ENCODE results near the gene FAM168A.

DNA sequence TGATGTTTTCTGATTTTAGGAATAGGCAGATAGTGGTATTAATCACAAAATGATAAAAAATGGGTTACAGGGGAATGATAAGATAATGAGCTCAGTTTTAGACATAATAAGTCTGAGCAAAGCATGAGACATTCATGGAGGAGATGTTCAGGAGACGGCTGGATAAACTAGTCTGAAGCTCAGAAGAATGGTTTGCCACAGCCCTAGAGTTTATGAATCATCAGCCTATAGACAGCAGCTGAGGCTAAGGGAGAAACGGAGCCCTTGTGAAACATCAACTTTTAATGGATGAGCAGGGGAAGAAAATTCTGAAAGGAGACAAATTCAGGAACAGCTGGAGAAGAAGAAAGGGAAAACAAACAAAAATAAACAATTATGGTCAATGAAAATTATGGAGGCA is 134.6 kb downstream of the FAM168A start:
- TF ChIP-seq EP300 (IDR thresholded peaks at IDR 0.05) = no peak
- TF ChIP-seq, protein P1, sequence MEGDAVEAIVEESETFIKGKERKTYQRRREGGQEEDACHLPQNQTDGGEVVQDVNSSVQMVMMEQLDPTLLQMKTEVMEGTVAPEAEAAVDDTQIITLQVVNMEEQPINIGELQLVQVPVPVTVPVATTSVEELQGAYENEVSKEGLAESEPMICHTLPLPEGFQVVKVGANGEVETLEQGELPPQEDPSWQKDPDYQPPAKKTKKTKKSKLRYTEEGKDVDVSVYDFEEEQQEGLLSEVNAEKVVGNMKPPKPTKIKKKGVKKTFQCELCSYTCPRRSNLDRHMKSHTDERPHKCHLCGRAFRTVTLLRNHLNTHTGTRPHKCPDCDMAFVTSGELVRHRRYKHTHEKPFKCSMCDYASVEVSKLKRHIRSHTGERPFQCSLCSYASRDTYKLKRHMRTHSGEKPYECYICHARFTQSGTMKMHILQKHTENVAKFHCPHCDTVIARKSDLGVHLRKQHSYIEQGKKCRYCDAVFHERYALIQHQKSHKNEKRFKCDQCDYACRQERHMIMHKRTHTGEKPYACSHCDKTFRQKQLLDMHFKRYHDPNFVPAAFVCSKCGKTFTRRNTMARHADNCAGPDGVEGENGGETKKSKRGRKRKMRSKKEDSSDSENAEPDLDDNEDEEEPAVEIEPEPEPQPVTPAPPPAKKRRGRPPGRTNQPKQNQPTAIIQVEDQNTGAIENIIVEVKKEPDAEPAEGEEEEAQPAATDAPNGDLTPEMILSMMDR (IDR thresholded peaks at IDR 0.05) = no peak
- no peak for TF ChIP-seq POLR2AphosphoS5 (IDR thresholded peaks at IDR 0.05)
- TF ChIP-seq POLR2A (IDR thresholded peaks at IDR 0.05) = no peak
